HCT116 (cell line): ENCODE data around the gene CC2D1A. TPM values are rescaled to one million over a fixed set of nuclear protein-coding genes. Genes with fewer than 3 reads are reported as not detected.

ENCODE experiments used
- ATAC-seq: fragments of 200-7000 bp; cut with Tn5 transposase; 2 replicates; pipeline ENCODE4 v1.9.1; 2020; ENCODE audit warnings: mild to moderate bottlenecking, moderate library complexity
- BruUV-seq: library from RNA; stranded (reverse); fragments of 400-500 nt; replicated peaks from 2 replicates; lab custom pipeline; 2021; lab: Mats Ljungman, UMichigan
- CTCF ChIA-PET: fragments of 300-600 bp; sonication (Branson Sonifier 250); formaldehyde crosslinking; loops from one replicate; lab custom pipeline; 2021; ENCODE audit warnings: antibody characterized with exemption; lab: Charles Lee
- POLR2A ChIA-PET: fragments of 300-600, 350-600 bp; sonication (Branson Sonifier 250); formaldehyde crosslinking; loops from one replicate; lab custom pipeline; 2021; ENCODE audit warnings: antibody characterized with exemption; lab: Charles Lee
- RAD21 ChIA-PET, 2 experiments: fragments of 300-600 bp; sonication (Branson Sonifier 250); formaldehyde crosslinking; loops; one replicate each; lab custom pipeline; 2023; ENCODE audit warnings: low total read pairs in 2 of 2; ENCODE audit not compliant: uncharacterized antibody in 2 of 2, unreplicated experiment in 2 of 2, low non-redundant PET in 1 of 2; lab: Charles Lee
- DNase-seq: peaks from one replicate; pipeline ENCODE4 v3.0.0-alpha.2; 2010; ENCODE audit warnings: low read depth, low spot score
- H2AFZ ChIP-seq: fragments of 200-600 bp; shearing (Covaris generic), sonication (generic); 2 replicates; pipeline ENCODE4 v1.6.1; 2017; ENCODE audit warnings: low read depth, mixed run types, mixed read lengths, antibody characterized with exemption, low read length; ENCODE audit not compliant: poor library complexity, severe bottlenecking
- H3K27ac ChIP-seq: 2 replicates; pipeline ENCODE4 v1.5.1; 2012; ENCODE audit warnings: low read depth, low read length
- H3K27me3 ChIP-seq: fragments of 200-600 bp; sonication (generic); 2 replicates; pipeline ENCODE4 v1.6.1; 2016; ENCODE audit warnings: mixed run types, low read length, mixed read lengths; ENCODE audit not compliant: insufficient read depth
- H3K36me3 ChIP-seq, 2 experiments: fragments of 200-500 bp in 1 of 2; fragments of 200-600 bp in 1 of 2; sonication (Bioruptor generic) in 1 of 2; sonication (generic) in 1 of 2; 2 replicates each; pipeline versions ENCODE4 v1.5.1 to v1.6.1; 2014 to 2016; ENCODE audit warnings: low read length in 2 of 2, inconsistent platforms in 1 of 2, mixed read lengths in 1 of 2, mixed run types in 1 of 2; ENCODE audit not compliant: insufficient read depth in 2 of 2, control insufficient read depth in 1 of 2
- H3K4me1 ChIP-seq, 2 experiments: fragments of 200-600 bp in 1 of 2; sonication (generic) in 1 of 2; 2 replicates each; pipeline versions ENCODE4 v1.5.1 to v1.6.1; 2012 to 2017; ENCODE audit warnings: low read length in 2 of 2, inconsistent platforms in 1 of 2, mild to moderate bottlenecking in 1 of 2, mixed read lengths in 1 of 2, mixed run types in 1 of 2, moderate library complexity in 1 of 2; ENCODE audit not compliant: insufficient read depth in 2 of 2, control insufficient read depth in 1 of 2
- H3K4me2 ChIP-seq: fragments of 200-600 bp; sonication (generic); 2 replicates; pipeline ENCODE4 v1.6.1; 2017; ENCODE audit warnings: mixed run types, low read length, mixed read lengths
- H3K4me3 ChIP-seq, 2 experiments: fragments of 200-600 bp in 1 of 2; sonication (generic) in 1 of 2; replicated peaks in 1 of 2; 2 replicates each; pipeline ENCODE4 v1.5.1; 2011 to 2016; ENCODE audit warnings: low read length in 2 of 2, control low read depth in 1 of 2, low read depth in 1 of 2, mild to moderate bottlenecking in 1 of 2, mixed read lengths in 1 of 2, mixed run types in 1 of 2
- H3K79me2 ChIP-seq: fragments of 200-600 bp; sonication (generic); 2 replicates; pipeline ENCODE4 v1.6.1; 2017; ENCODE audit warnings: mild to moderate bottlenecking, mixed run types, low read length, moderate library complexity, mixed read lengths; ENCODE audit not compliant: insufficient read depth
- H3K9ac ChIP-seq: fragments of 200-600 bp; sonication (generic); 2 replicates; pipeline ENCODE4 v1.6.1; 2016; ENCODE audit warnings: low read length, mixed read lengths
- H3K9me2 ChIP-seq: fragments of 200-600 bp; sonication (generic), shearing (Covaris generic); 2 replicates; pipeline ENCODE4 v1.6.1; 2017; ENCODE audit warnings: mixed run types, mild to moderate bottlenecking, moderate library complexity; ENCODE audit not compliant: insufficient read depth
- H3K9me3 ChIP-seq, 2 experiments: fragments of 200-500 bp in 1 of 2; fragments of 200-600 bp in 1 of 2; sonication (Bioruptor generic) in 1 of 2; sonication (generic) in 1 of 2; 2 replicates each; pipeline ENCODE4 v1.6.1; 2014 to 2017; ENCODE audit warnings: low read length in 2 of 2, mixed read lengths in 2 of 2, inconsistent platforms in 1 of 2, low read depth in 1 of 2, mild to moderate bottlenecking in 1 of 2, mixed run types in 1 of 2, moderate library complexity in 1 of 2; ENCODE audit not compliant: control insufficient read depth in 1 of 2, insufficient read depth in 1 of 2
- H4K20me1 ChIP-seq: fragments of 200-600 bp; sonication (generic), shearing (Covaris generic); 2 replicates; pipeline ENCODE4 v1.6.1; 2017; ENCODE audit warnings: mixed run types, mild to moderate bottlenecking, moderate library complexity; ENCODE audit not compliant: insufficient read depth
- CEBPB ChIP-seq: IDR thresholded peaks from 2 replicates; pipeline ENCODE4 v1.6.1; 2012; ENCODE audit warnings: low read depth
- FOSL1 ChIP-seq: IDR thresholded peaks from 2 replicates; pipeline ENCODE4 v1.6.1; 2012; ENCODE audit warnings: low read depth
- POLR2AphosphoS5 ChIP-seq: IDR thresholded peaks from 2 replicates; pipeline ENCODE4 v1.6.1; 2011; ENCODE audit warnings: mild to moderate bottlenecking, low read depth, low read length, moderate library complexity
- SP1 ChIP-seq: IDR thresholded peaks from 2 replicates; pipeline ENCODE4 v1.6.1; 2012; ENCODE audit warnings: low read depth
- YY1 ChIP-seq: IDR thresholded peaks from 2 replicates; pipeline ENCODE4 v1.6.1; 2011; ENCODE audit warnings: low read length, low read depth, moderate library complexity, mild to moderate bottlenecking; ENCODE audit not compliant: insufficient replicate concordance; ENCODE audit errors: extremely low read depth
- ZFX ChIP-seq: fragments of 450-650 bp; IDR thresholded peaks from 2 replicates; pipeline ENCODE4 v1.6.1; 2017
- ZNF274 ChIP-seq: fragments of 200-500 bp; sonication (Bioruptor generic); IDR thresholded peaks from 2 replicates; pipeline ENCODE4 v1.6.1; 2014; ENCODE audit warnings: mild to moderate bottlenecking, low read depth, low read length, inconsistent platforms
- intact Hi-C: fragments of 100-400 bp; cut with micrococcal nuclease; formaldehyde crosslinking; loops from 2 replicates; pipeline ENCODE4 v1.10.0; 2022
- total RNA-seq: library from RNA; stranded (reverse); gene quantifications from one replicate; pipeline ENCODE4 v1.2.1, GENCODE V29; 2021; ENCODE audit not compliant: unreplicated experiment
- TF ChIP-seq, protein P1 (sequence below), 3 experiments: fragments of 200-600 bp in 1 of 3; sonication (generic) in 1 of 3; IDR thresholded peaks in 2 of 3; conservative IDR thresholded peaks in 1 of 3; 2 replicates each; pipeline ENCODE4 v1.5.1; 2012 to 2017; ENCODE audit warnings: low read depth in 2 of 3, low read length in 2 of 3, antibody characterized with exemption in 1 of 3, borderline replicate concordance in 1 of 3, control low read depth in 1 of 3, mild to moderate bottlenecking in 1 of 3, mixed read lengths in 1 of 3, mixed run types in 1 of 3, moderate library complexity in 1 of 3; ENCODE audit not compliant: insufficient read depth in 1 of 3
- TF ChIP-seq, protein P2 (sequence below): IDR thresholded peaks from 2 replicates; pipeline ENCODE4 v1.6.1; 2012

The CC2D1A gene
- total RNA-seq, 1 experiment from 2014 or later, result 51.5 TPM

DNA sequence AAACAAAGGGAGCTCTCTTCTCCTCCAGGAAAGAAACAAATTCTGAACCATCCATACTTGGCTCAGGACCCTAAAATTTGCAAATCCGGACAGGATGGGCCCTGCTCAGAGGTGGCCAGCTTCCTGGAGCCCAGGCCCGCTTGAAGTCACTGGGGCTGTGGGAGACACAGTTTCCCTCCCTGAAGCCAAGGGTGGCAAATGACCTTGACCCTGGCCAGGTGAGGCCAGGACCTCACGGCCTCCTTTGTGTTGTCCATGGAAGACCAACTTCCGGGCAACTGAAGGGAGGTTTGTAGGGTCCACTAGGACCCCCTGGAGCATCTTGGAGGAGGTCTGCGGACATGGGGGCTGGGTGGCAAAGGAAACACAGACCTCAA is 23.6 kb upstream of the CC2D1A start:
- CTCF ChIA-PET, result interaction anchor here (0.6 to 2.2 kb wide), 3 partner anchors 190 to 254 kb away, joined by 3 to 6 read pairs (median 3); partner anchors contain the start of genes ASF1B and MISP3
- no peak overlapping the region for H2AFZ ChIP-seq

More for the DNA sequence above, 23.6 kb upstream of the CC2D1A start:
- no peak overlapping the region for H3K4me2 ChIP-seq
- intact Hi-C loops, result loop anchor here (5.0 kb wide), 1 partner anchor 315 kb away; no protein-coding TSS in a partner anchor
- H3K4me3 ChIP-seq, result no peak overlapping the region
- RAD21 ChIA-PET, result no interaction called here
- no peaks in the 10 kb centered on the region for H3K36me3 ChIP-seq
- H3K27me3 ChIP-seq, result no peaks in the 10 kb centered on the region
- BruUV-seq, result no TSS peak
- no peaks in the 10 kb centered on the region for H3K79me2 ChIP-seq
- H4K20me1 ChIP-seq, result no peaks in the 10 kb centered on the region
- H3K4me1 ChIP-seq, result peaks cover 21 to 40% of the 10 kb centered on the region in 2 experiments
- no peaks in the 10 kb centered on the region for H3K9me3 ChIP-seq
- DNase-seq (no peak), ATAC-seq (no peak)
- TF ChIP-seq FOSL1 (no peak), CEBPB (no peak), ZNF274 (no peak), ZFX (no peak), SP1 (no peak), YY1 (no peak), POLR2AphosphoS5 (no peak)
- TF ChIP-seq, protein P1, sequence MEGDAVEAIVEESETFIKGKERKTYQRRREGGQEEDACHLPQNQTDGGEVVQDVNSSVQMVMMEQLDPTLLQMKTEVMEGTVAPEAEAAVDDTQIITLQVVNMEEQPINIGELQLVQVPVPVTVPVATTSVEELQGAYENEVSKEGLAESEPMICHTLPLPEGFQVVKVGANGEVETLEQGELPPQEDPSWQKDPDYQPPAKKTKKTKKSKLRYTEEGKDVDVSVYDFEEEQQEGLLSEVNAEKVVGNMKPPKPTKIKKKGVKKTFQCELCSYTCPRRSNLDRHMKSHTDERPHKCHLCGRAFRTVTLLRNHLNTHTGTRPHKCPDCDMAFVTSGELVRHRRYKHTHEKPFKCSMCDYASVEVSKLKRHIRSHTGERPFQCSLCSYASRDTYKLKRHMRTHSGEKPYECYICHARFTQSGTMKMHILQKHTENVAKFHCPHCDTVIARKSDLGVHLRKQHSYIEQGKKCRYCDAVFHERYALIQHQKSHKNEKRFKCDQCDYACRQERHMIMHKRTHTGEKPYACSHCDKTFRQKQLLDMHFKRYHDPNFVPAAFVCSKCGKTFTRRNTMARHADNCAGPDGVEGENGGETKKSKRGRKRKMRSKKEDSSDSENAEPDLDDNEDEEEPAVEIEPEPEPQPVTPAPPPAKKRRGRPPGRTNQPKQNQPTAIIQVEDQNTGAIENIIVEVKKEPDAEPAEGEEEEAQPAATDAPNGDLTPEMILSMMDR (IDR thresholded peaks at IDR 0.05 in 2 of 3, conservative IDR thresholded peaks at IDR 0.05 in 1 of 3; ENCODE audit: borderline replicate concordance in 1 of 3, insufficient read depth in 1 of 3, low read depth in 2 of 3, low read length in 2 of 3), result no peak
- TF ChIP-seq, protein P2, sequence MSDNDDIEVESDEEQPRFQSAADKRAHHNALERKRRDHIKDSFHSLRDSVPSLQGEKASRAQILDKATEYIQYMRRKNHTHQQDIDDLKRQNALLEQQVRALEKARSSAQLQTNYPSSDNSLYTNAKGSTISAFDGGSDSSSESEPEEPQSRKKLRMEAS, result no peak
- H3K9ac ChIP-seq, result no peak overlapping the region
- POLR2A ChIA-PET, result no interaction called here
- H3K27ac ChIP-seq, result no peak overlapping the region
- H3K9me2 ChIP-seq, result no peaks in the 10 kb centered on the region
